ENCODE measurements around the gene TMEM239.
"Not testable (repeated sequence)": the region's sequence is repeated elsewhere in the genome, so short reads cannot be mapped to it uniquely, and the experiment has no call there.

Gene TMEM239

DNA sequence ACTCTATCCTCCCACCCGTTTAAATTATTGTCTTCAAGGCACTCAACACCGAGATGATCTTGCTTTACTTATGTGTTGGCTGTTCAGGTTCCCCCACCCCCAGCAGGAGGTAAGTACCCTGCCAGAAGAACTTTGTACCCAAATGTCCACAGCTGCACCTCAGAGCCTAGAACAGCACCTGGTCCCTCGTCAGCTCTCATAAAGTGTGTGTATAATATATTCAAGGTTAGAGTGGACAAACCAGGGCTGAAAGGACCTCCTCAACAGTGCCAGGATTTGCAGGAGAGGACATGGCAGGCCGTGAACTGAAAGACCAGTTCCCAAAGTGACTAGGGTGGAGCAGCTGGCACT lies 9.8 kb upstream of the TMEM239 start:
- FAIRE-seq, result no peak
- TF ChIP-seq, protein P1, sequence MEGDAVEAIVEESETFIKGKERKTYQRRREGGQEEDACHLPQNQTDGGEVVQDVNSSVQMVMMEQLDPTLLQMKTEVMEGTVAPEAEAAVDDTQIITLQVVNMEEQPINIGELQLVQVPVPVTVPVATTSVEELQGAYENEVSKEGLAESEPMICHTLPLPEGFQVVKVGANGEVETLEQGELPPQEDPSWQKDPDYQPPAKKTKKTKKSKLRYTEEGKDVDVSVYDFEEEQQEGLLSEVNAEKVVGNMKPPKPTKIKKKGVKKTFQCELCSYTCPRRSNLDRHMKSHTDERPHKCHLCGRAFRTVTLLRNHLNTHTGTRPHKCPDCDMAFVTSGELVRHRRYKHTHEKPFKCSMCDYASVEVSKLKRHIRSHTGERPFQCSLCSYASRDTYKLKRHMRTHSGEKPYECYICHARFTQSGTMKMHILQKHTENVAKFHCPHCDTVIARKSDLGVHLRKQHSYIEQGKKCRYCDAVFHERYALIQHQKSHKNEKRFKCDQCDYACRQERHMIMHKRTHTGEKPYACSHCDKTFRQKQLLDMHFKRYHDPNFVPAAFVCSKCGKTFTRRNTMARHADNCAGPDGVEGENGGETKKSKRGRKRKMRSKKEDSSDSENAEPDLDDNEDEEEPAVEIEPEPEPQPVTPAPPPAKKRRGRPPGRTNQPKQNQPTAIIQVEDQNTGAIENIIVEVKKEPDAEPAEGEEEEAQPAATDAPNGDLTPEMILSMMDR (IDR thresholded peaks at IDR 0.05; ENCODE audit: insufficient read depth, missing control alignments), result no peak
- no peak for DNase-seq (ENCODE audit: insufficient read length, low spot score)

GRCh38 chr20:2807019-2807418 lies 9.1 kb upstream of the TMEM239 start:
- DNase-seq (ENCODE audit: insufficient read length, low spot score), result no peak
- TF ChIP-seq, protein P1 (IDR thresholded peaks at IDR 0.05; ENCODE audit: insufficient read depth, missing control alignments), result no peak
- FAIRE-seq, result no peak

- not testable (repeated sequence) for FAIRE-seq; DNase-seq (ENCODE audit: insufficient read length, low spot score)
These were observed 8.2 kb upstream of the TMEM239 start for GRCh38 chr20:2807929-2808328.

- FAIRE-seq, result no peak
- no peak for DNase-seq (ENCODE audit: insufficient read length, low spot score)
These were observed 6.5 kb upstream of the TMEM239 start for GRCh38 chr20:2809690-2810089.

DNA sequence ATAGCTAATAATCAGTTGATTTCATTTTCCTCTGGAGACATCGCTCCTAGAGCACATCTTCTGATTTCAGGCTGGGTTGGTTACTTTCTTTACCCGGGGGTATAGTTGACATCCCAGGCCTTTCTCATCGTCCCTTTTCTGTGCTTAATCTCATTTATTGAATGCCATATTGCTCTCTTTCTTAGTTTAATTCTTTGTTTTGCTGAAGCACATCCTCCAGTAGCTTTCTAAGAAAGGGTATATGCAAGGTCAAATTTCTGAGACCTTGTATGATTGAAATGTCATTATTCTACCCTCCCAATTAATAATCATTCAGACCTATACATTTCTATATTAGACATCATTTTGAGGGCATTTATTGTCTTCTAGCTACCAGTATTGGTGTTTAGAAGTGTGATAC lies 4.0 kb upstream of the TMEM239 start:
- DNase-seq (ENCODE audit: insufficient read length, low spot score), result no peak
- no peak for FAIRE-seq
- TF ChIP-seq, protein P1 (IDR thresholded peaks at IDR 0.05; ENCODE audit: insufficient read depth, missing control alignments), result no peak

More at GRCh38 chr20:2809690-2810089, 6.5 kb upstream of the TMEM239 start:
- TF ChIP-seq, protein P1 (IDR thresholded peaks at IDR 0.05; ENCODE audit: insufficient read depth, missing control alignments), result no peak

GRCh38 chr20:2814076-2814475 lies 2.1 kb upstream of the TMEM239 start:
- DNase-seq (ENCODE audit: insufficient read length, low spot score) (no peak), FAIRE-seq (no peak)
- TF ChIP-seq, protein P1 (IDR thresholded peaks at IDR 0.05; ENCODE audit: insufficient read depth, missing control alignments), result no peak

DNA sequence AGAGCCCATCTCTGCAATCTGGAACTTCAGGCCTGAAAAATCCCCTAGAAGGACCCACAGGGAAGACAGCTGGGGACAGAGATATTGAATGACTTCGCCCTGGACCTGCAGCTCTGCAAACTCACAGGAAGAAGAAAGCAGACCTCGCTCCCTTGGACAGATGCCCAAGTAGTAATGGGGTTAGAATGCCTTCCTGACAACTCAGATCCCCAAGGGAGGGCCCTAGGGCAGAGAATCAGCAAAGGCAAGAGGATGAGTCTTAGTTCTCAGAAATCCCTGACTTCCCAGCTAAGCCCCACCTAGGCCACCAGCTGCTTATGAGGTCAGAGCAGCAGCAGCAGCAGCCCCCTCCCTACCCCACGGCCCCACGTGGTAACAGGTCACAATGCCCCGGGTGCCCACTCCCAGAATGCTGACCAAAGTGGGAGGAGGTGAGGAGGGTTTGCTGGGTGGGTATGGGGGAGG lies 1.5 kb upstream of the TMEM239 start, which contains the start of gene C20orf141:
Gene C20orf141, plus strand, starts transcription at position 401 of the 465 bp plus-strand sequence. CDS start 198 bp downstream, outside the sequence.
- FAIRE-seq (no peak), DNase-seq (ENCODE audit: insufficient read length, low spot score) (no peak)
- TF ChIP-seq, protein P1 (IDR thresholded peaks at IDR 0.05; ENCODE audit: insufficient read depth, missing control alignments), result no peak
